ENCODE results near the gene EPG5. TPM values are rescaled to one million over a fixed set of nuclear protein-coding genes. Genes with fewer than 3 reads are reported as not detected.

EPG5 gene
- total RNA-seq, 1 donor from 2014 or later: 29.0 TPM

- Mint-ChIP-seq H3K36me3 (ENCODE audit: low read depth, unreplicated experiment) (peaks cover 2% of the 10 kb centered on the region), H3K4me1 (ENCODE audit: low read depth, unreplicated experiment) (peaks cover 2% of the 10 kb centered on the region), H3K27me3 (ENCODE audit: low read depth, unreplicated experiment) (peaks cover 39% of the 10 kb centered on the region), H3K27ac (ENCODE audit: unreplicated experiment) (no peak overlapping the region), H3K9me3 (ENCODE audit: unreplicated experiment) (peaks cover 9% of the 10 kb centered on the region), H3K4me3 (ENCODE audit: unreplicated experiment) (no peak overlapping the region)
- Histone ChIP-seq H3K4me1 (ENCODE audit: insufficient read depth, low read length) (peaks cover 25% of the 10 kb centered on the region), H3K4me3 (ENCODE audit: insufficient read depth, low read depth, low read length) (no peak overlapping the region), H3K27ac (ENCODE audit: low read depth, low read length) (no peak overlapping the region), H3K79me2 (ENCODE audit: insufficient read depth, low read length) (no peaks in the 10 kb centered on the region), H3K4me2 (ENCODE audit: low read length) (peak overlapping the region; percentile 68), H3K27me3 (ENCODE audit: insufficient read depth, low read length) (peaks cover 3% of the 10 kb centered on the region), H3K9ac (ENCODE audit: low read length) (no peak overlapping the region), H4K20me1 (ENCODE audit: insufficient read depth, low read length) (no peaks in the 10 kb centered on the region), H3K9me3 (ENCODE audit: insufficient read depth, low read depth, low read length) (no peaks in the 10 kb centered on the region), H3K36me3 (ENCODE audit: insufficient read depth, low read length) (no peaks in the 10 kb centered on the region), H2AFZ (ENCODE audit: low read depth, low read length) (peak overlapping the region; percentile 85)
- DNase-seq (ENCODE audit: low read depth) (peak; percentile 36), FAIRE-seq (no peak)
- TF ChIP-seq EZH2 (IDR thresholded peaks at IDR 0.05; ENCODE audit: insufficient read depth, low read length) (no peak), CTCF (IDR thresholded peaks at IDR 0.05; ENCODE audit: insufficient read depth, low read depth, low read length) (no peak)
Measured at GRCh38 chr18:45837283-45838070, 129.7 kb downstream of the EPG5 start.

- peaks cover 7% of the 10 kb centered on the region for H3K9me3 Mint-ChIP-seq (ENCODE audit: unreplicated experiment)
- H3K27ac ChIP-seq (ENCODE audit: low read depth, low read length): no peak overlapping the region
- H3K4me1 Mint-ChIP-seq (ENCODE audit: low read depth, unreplicated experiment): peaks cover 2% of the 10 kb centered on the region
- no peak overlapping the region for H3K9ac ChIP-seq (ENCODE audit: low read length)
- H3K27ac Mint-ChIP-seq (ENCODE audit: unreplicated experiment): no peak overlapping the region
- no peak overlapping the region for H3K4me2 ChIP-seq (ENCODE audit: low read length)
- H3K4me3 Mint-ChIP-seq (ENCODE audit: unreplicated experiment): no peak overlapping the region
- no peak overlapping the region for H2AFZ ChIP-seq (ENCODE audit: low read depth, low read length)
- H3K4me3 ChIP-seq (ENCODE audit: insufficient read depth, low read depth, low read length): no peak overlapping the region
- DNase-seq (ENCODE audit: low read depth) (no peak), FAIRE-seq (no peak)
- H3K36me3 Mint-ChIP-seq (ENCODE audit: low read depth, unreplicated experiment): no peaks in the 10 kb centered on the region
- H4K20me1 ChIP-seq (ENCODE audit: insufficient read depth, low read length): no peaks in the 10 kb centered on the region
- H3K9me3 ChIP-seq (ENCODE audit: insufficient read depth, low read depth, low read length): no peaks in the 10 kb centered on the region
- peaks cover 25% of the 10 kb centered on the region for H3K4me1 ChIP-seq (ENCODE audit: insufficient read depth, low read length)
- peaks cover 39% of the 10 kb centered on the region for H3K27me3 Mint-ChIP-seq (ENCODE audit: low read depth, unreplicated experiment)
- TF ChIP-seq EZH2 (IDR thresholded peaks at IDR 0.05; ENCODE audit: insufficient read depth, low read length) (no peak), CTCF (IDR thresholded peaks at IDR 0.05; ENCODE audit: insufficient read depth, low read depth, low read length) (no peak)
- H3K36me3 ChIP-seq (ENCODE audit: insufficient read depth, low read length): no peaks in the 10 kb centered on the region
- no peaks in the 10 kb centered on the region for H3K79me2 ChIP-seq (ENCODE audit: insufficient read depth, low read length)
- peaks cover 3% of the 10 kb centered on the region for H3K27me3 ChIP-seq (ENCODE audit: insufficient read depth, low read length)
Measured at GRCh38 chr18:45836242-45837205, 130.6 kb downstream of the EPG5 start.
